Rectal smooth muscle tissue (tissue), 1 donor: Measurements from ENCODE around the gene RALGAPA2.
"Not testable (repeated sequence)": the region's sequence is repeated elsewhere in the genome, so short reads cannot be mapped to it uniquely, and the experiment has no call there.

ENCODE experiments used
- H3K27ac ChIP-seq: one replicate; pipeline ENCODE4 v1.7.0; 2013; ENCODE audit warnings: low read depth, low read length, inconsistent platforms
- H3K27me3 ChIP-seq: one replicate; pipeline ENCODE4 v1.7.0; 2013; ENCODE audit warnings: low read length; ENCODE audit not compliant: control insufficient read depth, insufficient read depth
- H3K36me3 ChIP-seq: one replicate; pipeline ENCODE4 v1.7.0; 2013; ENCODE audit warnings: low read length; ENCODE audit not compliant: control insufficient read depth, insufficient read depth
- H3K4me1 ChIP-seq: one replicate; pipeline ENCODE4 v1.7.0; 2013; ENCODE audit warnings: low read length; ENCODE audit not compliant: control insufficient read depth, insufficient read depth
- H3K4me3 ChIP-seq: one replicate; pipeline ENCODE4 v1.7.0; 2013; ENCODE audit warnings: low read length
- H3K9ac ChIP-seq: one replicate; pipeline ENCODE4 v1.7.0; 2013; ENCODE audit warnings: low read length

RALGAPA2 gene

GRCh38 chr20:20552076-20552475, 160.4 kb downstream of the RALGAPA2 start:
- Histone ChIP-seq H3K4me3 (no peak overlapping the region), H3K36me3 (peaks cover 3% of the 10 kb centered on the region)

DNA sequence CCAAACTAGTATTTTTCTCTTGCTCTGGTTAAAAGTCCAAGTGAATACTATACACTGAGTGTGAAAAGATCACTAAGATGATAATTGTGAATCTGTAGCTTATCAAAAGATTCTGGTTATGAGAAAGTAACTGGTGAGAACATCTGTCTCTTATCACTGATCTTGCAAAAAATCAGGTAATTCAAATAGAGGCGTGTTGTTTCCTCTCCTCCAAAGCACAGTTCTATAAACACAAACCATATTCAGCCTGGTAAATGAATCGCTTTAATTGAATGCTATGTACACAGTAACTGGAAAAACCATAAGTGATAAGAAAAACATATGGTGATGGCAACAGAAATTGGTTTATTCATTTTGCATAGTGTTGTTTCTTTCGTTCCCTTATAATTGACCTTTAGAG, 161.0 kb downstream of the RALGAPA2 start:
- no peak overlapping the region for H3K4me3 ChIP-seq
- no peaks in the 10 kb centered on the region for H3K4me1 ChIP-seq
- H3K36me3 ChIP-seq: peaks cover 3% of the 10 kb centered on the region
- H3K27me3 ChIP-seq: no peaks in the 10 kb centered on the region
- H3K27ac ChIP-seq: no peak overlapping the region
- H3K9ac ChIP-seq: no peak overlapping the region

More at GRCh38 chr20:20552076-20552475, 160.4 kb downstream of the RALGAPA2 start:
- H3K4me1 ChIP-seq: no peaks in the 10 kb centered on the region
- H3K9ac ChIP-seq: no peak overlapping the region
- no peak overlapping the region for H3K27ac ChIP-seq
- no peaks in the 10 kb centered on the region for H3K27me3 ChIP-seq

- no peak overlapping the region for H3K9ac ChIP-seq
- H3K27ac ChIP-seq: no peak overlapping the region
- no peaks in the 10 kb centered on the region for H3K36me3 ChIP-seq
- no peaks in the 10 kb centered on the region for H3K27me3 ChIP-seq
- no peak overlapping the region for H3K4me3 ChIP-seq
- H3K4me1 ChIP-seq: no peaks in the 10 kb centered on the region
Observed at GRCh38 chr20:20549704-20550103, 162.7 kb downstream of the RALGAPA2 start.

- no peaks in the 10 kb centered on the region for H3K4me1 ChIP-seq
- no peaks in the 10 kb centered on the region for H3K36me3 ChIP-seq
- H3K9ac ChIP-seq: no peak overlapping the region
- H3K4me3 ChIP-seq: no peak overlapping the region
- H3K27me3 ChIP-seq: no peaks in the 10 kb centered on the region
- no peak overlapping the region for H3K27ac ChIP-seq
Observed at GRCh38 chr20:20549267-20549612, 163.2 kb downstream of the RALGAPA2 start.

DNA sequence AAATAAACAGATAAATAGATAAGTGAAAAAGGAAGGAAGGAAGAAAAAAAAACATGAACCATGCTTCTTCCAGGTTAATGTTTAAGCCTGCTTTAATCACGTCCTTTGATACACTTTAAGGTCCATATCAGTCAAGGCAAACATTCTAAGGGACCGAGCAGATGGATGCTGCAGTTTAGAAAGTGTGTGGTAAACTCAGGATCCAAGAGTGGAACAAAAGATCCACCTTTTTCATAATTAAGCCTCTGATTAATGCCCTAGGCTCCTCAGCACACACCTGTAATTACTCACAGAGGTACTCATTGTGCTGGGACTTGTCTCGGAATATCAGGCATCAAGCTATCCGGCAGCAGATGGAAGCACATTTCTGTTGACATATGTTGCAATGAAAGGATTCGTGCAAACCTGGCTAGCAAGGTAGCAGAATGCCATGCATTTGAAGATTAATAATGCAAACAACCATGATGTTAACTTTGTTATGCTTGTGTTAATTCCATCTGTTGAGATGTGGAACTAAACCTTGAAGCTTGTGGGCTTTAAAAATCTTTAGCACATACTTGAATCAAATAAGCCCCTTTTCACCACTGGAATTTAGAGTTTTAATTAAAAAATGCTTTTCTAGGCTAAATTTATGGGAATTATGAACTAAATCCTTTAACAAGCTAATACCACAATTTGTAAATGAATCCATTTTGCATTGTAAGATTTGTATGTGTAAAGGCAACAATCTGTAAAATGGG, 163.7 kb downstream of the RALGAPA2 start:
- Histone ChIP-seq H3K27me3 (no peaks in the 10 kb centered on the region), H3K4me3 (no peak overlapping the region), H3K4me1 (no peaks in the 10 kb centered on the region), H3K36me3 (no peaks in the 10 kb centered on the region), H3K9ac (no peak overlapping the region), H3K27ac (no peak overlapping the region)

GRCh38 chr20:20547876-20548266, 164.6 kb downstream of the RALGAPA2 start:
- no peak overlapping the region for H3K9ac ChIP-seq
- H3K27me3 ChIP-seq: no peaks in the 10 kb centered on the region
- H3K4me3 ChIP-seq: no peak overlapping the region
- H3K27ac ChIP-seq: no peak overlapping the region
- H3K4me1 ChIP-seq: no peaks in the 10 kb centered on the region
- no peaks in the 10 kb centered on the region for H3K36me3 ChIP-seq

GRCh38 chr20:20547221-20547875, 165.1 kb downstream of the RALGAPA2 start:
- Histone ChIP-seq H3K36me3 (no peaks in the 10 kb centered on the region), H3K27ac (no peak overlapping the region), H3K9ac (no peak overlapping the region), H3K27me3 (no peaks in the 10 kb centered on the region), H3K4me3 (no peak overlapping the region), H3K4me1 (no peaks in the 10 kb centered on the region)

- Histone ChIP-seq H3K27ac (no peak overlapping the region), H3K27me3 (no peaks in the 10 kb centered on the region), H3K36me3 (no peaks in the 10 kb centered on the region), H3K4me1 (no peaks in the 10 kb centered on the region), H3K4me3 (no peak overlapping the region), H3K9ac (no peak overlapping the region)
Observed at GRCh38 chr20:20546402-20546801, 166.0 kb downstream of the RALGAPA2 start.

DNA sequence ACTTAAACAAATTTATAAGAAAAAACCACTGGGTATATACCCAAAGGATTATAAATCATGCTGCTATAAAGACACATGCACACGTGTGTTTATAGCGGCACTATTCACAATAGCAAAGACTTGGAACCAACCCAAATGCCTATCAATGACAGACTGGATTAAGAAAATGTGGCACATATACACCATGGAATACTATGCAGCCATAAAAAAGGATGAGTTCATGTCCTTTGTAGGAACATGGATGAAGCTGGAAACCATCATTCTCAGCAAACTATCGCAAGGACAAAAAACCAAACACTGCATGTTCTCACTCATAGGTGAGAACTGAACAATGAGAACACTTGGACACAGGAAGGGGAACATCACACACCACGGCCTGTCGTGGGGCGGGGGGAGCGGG, 169.1 kb downstream of the RALGAPA2 start:
- not testable (repeated sequence) for H3K4me1 ChIP-seq, H3K27ac ChIP-seq, H3K27me3 ChIP-seq, H3K36me3 ChIP-seq, H3K9ac ChIP-seq, H3K4me3 ChIP-seq

- no peak overlapping the region for H3K4me3 ChIP-seq
- H3K36me3 ChIP-seq: peaks cover 3% of the 10 kb centered on the region
- H3K9ac ChIP-seq: no peak overlapping the region
- no peak overlapping the region for H3K27ac ChIP-seq
- no peaks in the 10 kb centered on the region for H3K27me3 ChIP-seq
- no peaks in the 10 kb centered on the region for H3K4me1 ChIP-seq
Observed at GRCh38 chr20:20536240-20536933, 176.1 kb downstream of the RALGAPA2 start.

DNA sequence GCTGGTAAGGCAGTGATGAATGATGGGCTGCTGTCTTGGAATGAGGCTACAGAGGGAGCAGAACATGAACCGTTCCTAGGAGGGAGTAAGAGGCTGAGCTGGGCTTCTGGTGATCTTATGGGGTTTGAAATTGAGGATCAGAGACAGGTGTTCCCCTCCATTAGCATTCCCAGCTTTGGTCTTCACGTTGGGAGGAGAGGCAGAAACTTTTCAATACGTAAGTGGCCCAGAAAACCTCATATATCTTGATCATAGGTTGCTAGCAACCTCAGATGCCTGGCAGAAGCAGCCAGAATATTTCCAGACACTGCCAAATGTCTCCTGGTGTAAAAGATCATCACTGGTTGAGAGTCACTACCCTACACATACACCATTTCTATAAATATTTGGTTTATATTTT, 177.4 kb downstream of the RALGAPA2 start:
- Histone ChIP-seq H3K27ac (no peak overlapping the region), H3K4me3 (no peak overlapping the region), H3K27me3 (no peaks in the 10 kb centered on the region), H3K4me1 (no peaks in the 10 kb centered on the region), H3K36me3 (peaks cover 13% of the 10 kb centered on the region), H3K9ac (no peak overlapping the region)

- H3K9ac ChIP-seq: no peak overlapping the region
- no peaks in the 10 kb centered on the region for H3K27me3 ChIP-seq
- H3K4me1 ChIP-seq: no peaks in the 10 kb centered on the region
- H3K4me3 ChIP-seq: no peak overlapping the region
- no peak overlapping the region for H3K27ac ChIP-seq
- peaks cover 11% of the 10 kb centered on the region for H3K36me3 ChIP-seq
Observed at GRCh38 chr20:20531283-20531682, 181.2 kb downstream of the RALGAPA2 start.
